HEK293 (cell line): ENCODE data around the gene TEF.
A peak's percentile ranks its signal among the peaks of the same experiment; 100 is the strongest.

Experiments used
- IKZF3 ChIP-seq: fragments of 450-650 bp; IDR thresholded peaks from 2 replicates; pipeline ENCODE4 v1.5.0; 2018; ENCODE audit warnings: missing biosample characterization, mild to moderate bottlenecking, missing genetic modification characterization, moderate library complexity
- KLF9 ChIP-seq: fragments of 450-650 bp; formaldehyde crosslinking; IDR thresholded peaks from 2 replicates; pipeline ENCODE4 v1.5.1; 2016; ENCODE audit warnings: missing biosample characterization, missing genetic modification characterization, low read depth
- MEIS1 ChIP-seq: sonication (generic); formaldehyde crosslinking; IDR thresholded peaks from 2 replicates; pipeline ENCODE4 v1.8.1; 2022; ENCODE audit warnings: missing genetic modification reagents, mild to moderate bottlenecking, borderline replicate concordance
- OVOL3 ChIP-seq: fragments of 450-650 bp; formaldehyde crosslinking; IDR thresholded peaks from 2 replicates; pipeline ENCODE4 v1.5.1; 2016; ENCODE audit warnings: missing biosample characterization, missing genetic modification characterization
- SP3 ChIP-seq: fragments of 450-650 bp; formaldehyde crosslinking; IDR thresholded peaks from 2 replicates; pipeline ENCODE4 v1.5.1; 2016; ENCODE audit warnings: missing biosample characterization, missing genetic modification characterization
- ZNF10 ChIP-seq: fragments of 450-650 bp; formaldehyde crosslinking; IDR thresholded peaks from 2 replicates; pipeline ENCODE4 v1.5.1; 2017; ENCODE audit warnings: missing biosample characterization, missing genetic modification characterization
- ZNF112 ChIP-seq: fragments of 450-650 bp; formaldehyde crosslinking; IDR thresholded peaks from 2 replicates; pipeline ENCODE4 v1.5.0; 2017; ENCODE audit warnings: missing biosample characterization, missing genetic modification characterization
- ZNF121 ChIP-seq: fragments of 450-650 bp; formaldehyde crosslinking; IDR thresholded peaks from 2 replicates; pipeline ENCODE4 v1.5.1; 2016; ENCODE audit warnings: missing biosample characterization, missing genetic modification characterization
- ZNF157 ChIP-seq: fragments of 450-650 bp; formaldehyde crosslinking; IDR thresholded peaks from 2 replicates; pipeline ENCODE4 v1.5.1; 2016; ENCODE audit warnings: missing biosample characterization, missing genetic modification characterization
- ZNF184 ChIP-seq: fragments of 450-650 bp; IDR thresholded peaks from 2 replicates; pipeline ENCODE4 v1.5.1; 2018; ENCODE audit warnings: missing biosample characterization, mild to moderate bottlenecking, missing genetic modification characterization
- ZNF221 ChIP-seq: fragments of 450-650 bp; formaldehyde crosslinking; IDR thresholded peaks from 2 replicates; pipeline ENCODE4 v1.5.1; 2017; ENCODE audit warnings: missing biosample characterization, missing genetic modification characterization, borderline replicate concordance
- ZNF274 ChIP-seq, 2 experiments: fragments of 200-500 bp in 1 of 2; fragments of 450-650 bp in 1 of 2; sonication (Bioruptor generic) in 1 of 2; formaldehyde crosslinking in 1 of 2; IDR thresholded peaks; 2 replicates each; pipeline versions ENCODE4 v1.5.1 to v1.6.1; 2014 to 2016; ENCODE audit warnings: borderline replicate concordance in 1 of 2, inconsistent platforms in 1 of 2, low read length in 1 of 2, missing biosample characterization in 1 of 2, missing genetic modification characterization in 1 of 2
- ZNF394 ChIP-seq: fragments of 450-650 bp; formaldehyde crosslinking; IDR thresholded peaks from 2 replicates; pipeline ENCODE4 v1.5.1; 2016; ENCODE audit warnings: missing biosample characterization, missing genetic modification characterization, mild to moderate bottlenecking, moderate library complexity, borderline replicate concordance
- ZNF596 ChIP-seq: fragments of 450-650 bp; IDR thresholded peaks from 2 replicates; pipeline ENCODE4 v1.5.0; 2018; ENCODE audit warnings: missing biosample characterization, mild to moderate bottlenecking, missing genetic modification characterization, moderate library complexity
- ZNF677 ChIP-seq: fragments of 450-650 bp; IDR thresholded peaks from 2 replicates; pipeline ENCODE4 v1.5.0; 2018; ENCODE audit warnings: missing biosample characterization, mild to moderate bottlenecking, missing genetic modification characterization, moderate library complexity
- ZNF837 ChIP-seq: fragments of 450-650 bp; formaldehyde crosslinking; IDR thresholded peaks from 2 replicates; pipeline ENCODE4 v1.5.1; 2016; ENCODE audit warnings: missing biosample characterization, missing genetic modification characterization
- TF ChIP-seq, protein P1 (sequence below): fragments of 450-650 bp; formaldehyde crosslinking; IDR thresholded peaks from 2 replicates; pipeline ENCODE4 v1.5.1; 2016; ENCODE audit warnings: missing biosample characterization, missing genetic modification characterization
- TF ChIP-seq, protein P2 (sequence below): fragments of 450-650 bp; formaldehyde crosslinking; IDR thresholded peaks from 2 replicates; pipeline ENCODE4 v1.5.1; 2016; ENCODE audit warnings: missing biosample characterization, missing genetic modification characterization
- TF ChIP-seq, protein P3 (sequence below): fragments of 450-650 bp; formaldehyde crosslinking; IDR thresholded peaks from 2 replicates; pipeline ENCODE4 v1.5.1; 2016; ENCODE audit warnings: missing biosample characterization, missing genetic modification characterization

TEF gene

DNA sequence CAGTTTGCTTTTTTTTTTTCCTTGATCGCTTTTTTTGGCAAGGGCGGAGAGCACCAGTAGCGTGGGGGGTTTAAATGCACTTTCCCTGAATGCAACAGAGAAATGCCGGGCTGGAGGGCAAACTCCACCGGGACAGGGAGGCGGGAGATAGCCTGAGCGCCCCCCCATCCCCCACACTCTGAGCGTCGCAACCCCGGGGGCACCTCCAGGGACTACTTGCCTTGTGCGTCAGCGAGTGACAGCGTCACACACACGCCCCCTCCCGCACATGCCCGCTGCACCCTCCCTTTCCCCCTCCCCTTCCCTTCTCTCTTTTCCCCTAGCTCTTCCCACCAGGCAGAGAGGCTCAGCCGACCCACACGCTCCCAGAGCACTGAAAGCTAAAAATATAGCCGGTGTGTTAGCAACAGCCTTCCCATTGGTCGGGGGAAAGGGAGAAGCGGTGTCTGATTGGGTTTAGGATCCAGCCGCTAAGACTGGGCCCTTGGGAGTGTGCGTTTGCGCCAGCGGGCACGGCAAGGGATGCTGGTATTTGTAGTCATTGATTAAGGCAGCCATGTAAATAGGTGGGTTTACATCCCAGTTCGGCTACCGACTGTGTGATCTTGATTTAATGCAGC is 66.6 kb downstream of the TEF start (continued):
- TF ChIP-seq, protein P1, sequence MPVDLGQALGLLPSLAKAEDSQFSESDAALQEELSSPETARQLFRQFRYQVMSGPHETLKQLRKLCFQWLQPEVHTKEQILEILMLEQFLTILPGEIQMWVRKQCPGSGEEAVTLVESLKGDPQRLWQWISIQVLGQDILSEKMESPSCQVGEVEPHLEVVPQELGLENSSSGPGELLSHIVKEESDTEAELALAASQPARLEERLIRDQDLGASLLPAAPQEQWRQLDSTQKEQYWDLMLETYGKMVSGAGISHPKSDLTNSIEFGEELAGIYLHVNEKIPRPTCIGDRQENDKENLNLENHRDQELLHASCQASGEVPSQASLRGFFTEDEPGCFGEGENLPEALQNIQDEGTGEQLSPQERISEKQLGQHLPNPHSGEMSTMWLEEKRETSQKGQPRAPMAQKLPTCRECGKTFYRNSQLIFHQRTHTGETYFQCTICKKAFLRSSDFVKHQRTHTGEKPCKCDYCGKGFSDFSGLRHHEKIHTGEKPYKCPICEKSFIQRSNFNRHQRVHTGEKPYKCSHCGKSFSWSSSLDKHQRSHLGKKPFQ (tag by site-specific recombination) = peak; percentile 75
- no peak for TF ChIP-seq ZNF837
- peak; percentile 95 for TF ChIP-seq SP3 (tag by site-specific recombination)
- TF ChIP-seq ZNF394 (tag by site-specific recombination) = no peak; the same call in none of the 2 replicates
- TF ChIP-seq, protein P2, sequence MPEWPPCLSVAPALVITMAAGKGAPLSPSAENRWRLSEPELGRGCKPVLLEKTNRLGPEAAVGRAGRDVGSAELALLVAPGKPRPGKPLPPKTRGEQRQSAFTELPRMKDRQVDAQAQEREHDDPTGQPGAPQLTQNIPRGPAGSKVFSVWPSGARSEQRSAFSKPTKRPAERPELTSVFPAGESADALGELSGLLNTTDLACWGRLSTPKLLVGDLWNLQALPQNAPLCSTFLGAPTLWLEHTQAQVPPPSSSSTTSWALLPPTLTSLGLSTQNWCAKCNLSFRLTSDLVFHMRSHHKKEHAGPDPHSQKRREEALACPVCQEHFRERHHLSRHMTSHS (tag by site-specific recombination) = no peak
- TF ChIP-seq ZNF157 (tag by site-specific recombination) = no peak
- no peak for TF ChIP-seq ZNF596 (tag by site-specific recombination)
- peak; percentile 45; the same call in 1 of the 2 replicates for TF ChIP-seq ZNF184
- no peak for TF ChIP-seq ZNF677
- no peak for TF ChIP-seq ZNF112 (tag by site-specific recombination)
- peak; percentile 100 for TF ChIP-seq IKZF3 (tag by site-specific recombination)
- no peak for TF ChIP-seq ZNF221 (tag by site-specific recombination)
- TF ChIP-seq, protein P3, sequence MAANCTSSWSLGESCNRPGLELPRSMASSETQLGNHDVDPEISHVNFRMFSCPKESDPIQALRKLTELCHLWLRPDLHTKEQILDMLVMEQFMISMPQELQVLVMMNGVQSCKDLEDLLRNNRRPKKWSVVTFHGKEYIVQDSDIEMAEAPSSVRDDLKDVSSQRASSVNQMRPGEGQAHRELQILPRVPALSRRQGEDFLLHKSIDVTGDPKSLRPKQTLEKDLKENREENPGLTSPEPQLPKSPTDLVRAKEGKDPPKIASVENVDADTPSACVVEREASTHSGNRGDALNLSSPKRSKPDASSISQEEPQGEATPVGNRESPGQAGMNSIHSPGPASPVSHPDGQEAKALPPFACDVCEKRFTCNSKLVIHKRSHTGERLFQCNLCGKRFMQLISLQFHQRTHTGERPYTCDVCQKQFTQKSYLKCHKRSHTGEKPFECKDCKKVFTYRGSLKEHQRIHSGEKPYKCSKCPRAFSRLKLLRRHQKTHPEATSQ (tag by site-specific recombination) = peak; percentile 62; the same call in 1 of the 2 replicates
- no peak for TF ChIP-seq MEIS1
- TF ChIP-seq ZNF121 (tag by site-specific recombination) = no peak
- 0 out of 2 replicates have a peak, but pooled peaks have one; percentile 72 for TF ChIP-seq OVOL3
- TF ChIP-seq ZNF274 (IDR thresholded peaks at IDR 0.05; ENCODE audit: low read length) = no peak
- TF ChIP-seq ZNF274 (tag by site-specific recombination; IDR thresholded peaks at IDR 0.05; ENCODE audit: borderline replicate concordance) = no peak
- TF ChIP-seq ZNF10 (tag by site-specific recombination) = no peak
- peak; percentile 97 for TF ChIP-seq KLF9 (tag by site-specific recombination)
